Ovary (tissue), 9 donors: ENCODE data around the gene THADA. TPM values are rescaled to one million over a fixed set of nuclear protein-coding genes. Genes with fewer than 3 reads are reported as not detected.

ENCODE experiments used
- DNase-seq, 5 donors: peaks; one replicate each; pipeline ENCODE4 v3.0.0-alpha.2; 2019 to 2020
- H3K27ac ChIP-seq, 2 donors: fragments of 200-600 bp; one replicate each; pipeline versions ENCODE4 v1.5.1 to v1.8.0; 2019 to 2022
- H3K27me3 ChIP-seq: fragments of 200-600 bp; one replicate; pipeline ENCODE4 v1.8.0; 2022
- H3K36me3 ChIP-seq: fragments of 200-600 bp; sonication (generic); one replicate; pipeline ENCODE4 v1.5.1; 2019
- H3K4me1 ChIP-seq: one replicate; pipeline ENCODE4 v1.8.1; 2013; ENCODE audit warnings: mild to moderate bottlenecking, moderate library complexity; ENCODE audit not compliant: insufficient read depth
- H3K4me3 ChIP-seq: fragments of 200-600 bp; sonication (generic); one replicate; pipeline ENCODE4 v1.5.1; 2017
- H3K9me3 ChIP-seq, 2 donors: fragments of 200-600 bp in 1 of 2; sonication (generic) in 1 of 2; one replicate each; pipeline versions ENCODE4 v1.5.1 to v1.8.1; 2013 to 2019; ENCODE audit warnings: mild to moderate bottlenecking in 1 of 2, moderate library complexity in 1 of 2
- EP300 ChIP-seq: sonication (generic); formaldehyde crosslinking; IDR thresholded peaks from one replicate; pipeline ENCODE4 v1.6.1; 2017; ENCODE audit warnings: antibody characterized with exemption
- POLR2A ChIP-seq: fragments of 450-650 bp; IDR thresholded peaks from one replicate; pipeline ENCODE4 v1.6.1; 2017; ENCODE audit warnings: antibody characterized with exemption, mild to moderate bottlenecking, moderate library complexity
- WGBS, 3 donors: extraction: QIAGEN DNeasy Blood & Tissue Kit in 1 of 3; methylation state at CpG; one replicate each; pipeline versions ENCODE4 v1.1.5 to v1.1.7; 2013 to 2017; 5-methylcytosine and 5-hydroxymethylcytosine counted together
- intact Hi-C, 4 donors: fragments of 100-400 bp; cut with DNase I; formaldehyde crosslinking; loops; one replicate each; pipeline versions ENCODE4 v1.11.0 to v1.15.1; 2022 to 2023
- polyA plus RNA-seq, 2 donors: library from polyadenylated mRNA; stranded (reverse); fragments of 200-250 nt in 1 of 2; fragments of 350-450 nt in 1 of 2; fragmentation: Illumina TruSeq in 1 of 2; extraction: RNeasy Lipid Tissue Mini Kit (QIAGEN cat#74804) in 1 of 2; gene quantifications; one replicate each; pipeline ENCODE4 v1.2.3, GENCODE V29; 2013 to 2014
- total RNA-seq, 7 donors: library from RNA; depleted of rRNA in 2 of 7; stranded (reverse); fragments of >200 nt in 2 of 7; fragmentation: NEBNext Ultra II Directional in 3 of 7; extraction: Animal tissue kit (Norgen Biotek cat#: 25700) in 3 of 7; gene quantifications; one replicate each; pipeline versions ENCODE4 v1.1.0 to v1.2.4, GENCODE V29; 2016 to 2023
- TF ChIP-seq, protein P1 (sequence below), 3 donors: fragments of 450-650 bp in 2 of 3; fragments of 200-600 bp in 1 of 3; IDR thresholded peaks; one replicate each; pipeline versions ENCODE4 v1.5.1 to v1.8.0; 2016 to 2022; ENCODE audit warnings: antibody characterized with exemption in 3 of 3, mild to moderate bottlenecking in 1 of 3
- donor health status: DM: no; HTN: no; CAD: no; lungs with moderate emphysema.
- donor health status: DM: no; HTN: no; CAD: no.
- donor health status: Bipolar disorder and iron deficiency.
- donor health status: DM: yes; HTN: yes; CAD: no.
- donor health status: DM: no; HTN: no; CAD: no.
- donor health status: DM: yes; HTN: yes; CAD: no.

THADA gene
- total and polyA plus RNA-seq, 9 donors = 14.0 to 46.8 (median 28.6) TPM

DNA sequence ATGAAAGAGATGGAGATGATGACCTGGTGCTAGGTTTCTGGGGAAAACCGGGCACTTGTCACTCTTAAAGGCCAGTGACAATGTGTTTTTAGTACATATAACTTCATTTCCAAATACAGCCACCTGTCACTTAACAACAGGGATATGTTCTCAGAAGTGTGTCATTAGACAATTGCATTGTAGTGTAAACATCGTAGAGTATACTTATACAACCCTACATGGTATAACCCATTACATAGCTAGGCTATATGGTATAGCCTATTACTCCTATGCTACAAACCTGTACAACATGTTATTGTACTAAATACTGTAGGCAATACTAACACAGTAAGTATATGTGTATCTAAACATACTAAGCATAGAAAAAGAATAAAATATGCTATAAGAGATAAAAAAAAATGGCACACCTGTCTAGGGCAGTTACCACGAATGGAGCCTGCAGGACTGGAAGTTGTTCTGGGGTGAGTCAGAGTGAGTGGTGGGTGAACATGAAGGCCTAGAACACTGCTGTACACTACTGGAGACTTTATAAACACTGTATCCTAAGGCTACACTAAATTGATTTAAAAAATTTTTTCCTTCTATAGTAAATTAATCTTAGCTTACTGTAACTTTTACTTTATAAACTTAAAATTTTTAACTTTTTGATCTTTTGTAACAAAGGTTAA, 123.2 kb downstream of the THADA start:
- H3K27me3 ChIP-seq = no peaks in the 10 kb centered on the region
- no peaks in the 10 kb centered on the region for H3K9me3 ChIP-seq
- no peak for DNase-seq
- H3K27ac ChIP-seq = no peak overlapping the region
- H3K36me3 ChIP-seq = no peaks in the 10 kb centered on the region
- TF ChIP-seq, protein P1, sequence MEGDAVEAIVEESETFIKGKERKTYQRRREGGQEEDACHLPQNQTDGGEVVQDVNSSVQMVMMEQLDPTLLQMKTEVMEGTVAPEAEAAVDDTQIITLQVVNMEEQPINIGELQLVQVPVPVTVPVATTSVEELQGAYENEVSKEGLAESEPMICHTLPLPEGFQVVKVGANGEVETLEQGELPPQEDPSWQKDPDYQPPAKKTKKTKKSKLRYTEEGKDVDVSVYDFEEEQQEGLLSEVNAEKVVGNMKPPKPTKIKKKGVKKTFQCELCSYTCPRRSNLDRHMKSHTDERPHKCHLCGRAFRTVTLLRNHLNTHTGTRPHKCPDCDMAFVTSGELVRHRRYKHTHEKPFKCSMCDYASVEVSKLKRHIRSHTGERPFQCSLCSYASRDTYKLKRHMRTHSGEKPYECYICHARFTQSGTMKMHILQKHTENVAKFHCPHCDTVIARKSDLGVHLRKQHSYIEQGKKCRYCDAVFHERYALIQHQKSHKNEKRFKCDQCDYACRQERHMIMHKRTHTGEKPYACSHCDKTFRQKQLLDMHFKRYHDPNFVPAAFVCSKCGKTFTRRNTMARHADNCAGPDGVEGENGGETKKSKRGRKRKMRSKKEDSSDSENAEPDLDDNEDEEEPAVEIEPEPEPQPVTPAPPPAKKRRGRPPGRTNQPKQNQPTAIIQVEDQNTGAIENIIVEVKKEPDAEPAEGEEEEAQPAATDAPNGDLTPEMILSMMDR (IDR thresholded peaks at IDR 0.05) = no peak
- TF ChIP-seq EP300 (no peak), POLR2A (no peak)
- peaks cover 12% of the 10 kb centered on the region for H3K4me1 ChIP-seq
- WGBS, 3 donors = 85 to 89% (median 89%) methylated on average over 3 of the region's 3 CpGs
- H3K4me3 ChIP-seq = no peak overlapping the region
- intact Hi-C loops = no loop called here

DNA sequence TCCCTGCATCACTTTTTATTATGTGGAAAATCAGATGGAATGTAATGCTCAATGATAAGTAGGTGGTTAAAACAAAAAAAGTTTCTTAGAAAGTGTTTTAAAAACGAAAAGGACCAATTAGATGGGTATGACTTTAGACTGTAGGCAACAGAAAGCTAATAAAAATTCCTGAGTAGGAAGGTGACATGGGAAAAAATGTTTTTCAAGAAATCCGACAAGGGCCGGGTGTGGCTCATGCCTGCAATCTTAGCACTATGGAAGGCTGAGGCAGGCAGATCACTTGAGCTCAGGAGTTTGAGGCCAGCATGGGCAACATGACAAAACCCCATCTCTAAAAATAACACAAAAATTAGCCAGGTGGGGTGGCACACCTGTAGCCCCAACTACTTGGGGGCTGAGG, 126.1 kb downstream of the THADA start:
- intact Hi-C loops = loop anchor here in 1 of 4 donors (10.0 kb wide), 1 partner anchor 145 kb away; no protein-coding TSS in a partner anchor

DNA sequence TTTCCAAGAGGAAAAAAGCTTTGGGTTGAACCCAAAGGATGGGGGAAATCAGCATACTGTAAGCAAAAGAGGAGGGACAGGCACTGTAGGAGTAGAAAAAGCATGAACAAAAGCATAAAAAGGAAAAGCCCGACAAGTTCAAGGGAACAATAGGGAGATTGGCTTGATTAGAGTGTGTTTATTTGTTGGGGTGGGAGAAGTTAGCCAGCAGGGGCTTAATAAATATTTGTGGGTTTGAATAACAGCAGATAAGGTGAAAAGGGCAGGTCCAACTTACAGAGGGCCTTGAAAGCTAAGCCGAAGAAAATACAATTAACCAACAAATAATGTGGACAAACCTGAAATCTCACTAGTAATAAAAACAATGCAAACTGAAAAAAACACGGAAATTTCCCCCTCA, 126.7 kb downstream of the THADA start:
- Histone ChIP-seq H3K9me3 (no peaks in the 10 kb centered on the region), H3K27me3 (no peaks in the 10 kb centered on the region), H3K4me3 (no peak overlapping the region), H3K36me3 (no peaks in the 10 kb centered on the region), H3K4me1 (peaks cover 12% of the 10 kb centered on the region), H3K27ac (peak overlapping the region in 1 of 2 donors; percentile 3)
- 36 to 54% (median 46%) methylated on average over 3 of the region's 3 CpGs for WGBS, 3 donors
- TF ChIP-seq, protein P1 (IDR thresholded peaks at IDR 0.05) = no peak
- TF ChIP-seq EP300 = no peak
- intact Hi-C loops = loop anchor here in 1 of 4 donors (10.0 kb wide), 1 partner anchor 144 kb away; no protein-coding TSS in a partner anchor
- DNase-seq = no peak

More for the DNA sequence above, 126.1 kb downstream of the THADA start:
- Histone ChIP-seq H3K4me1 (peaks cover 13% of the 10 kb centered on the region), H3K27ac (no peak overlapping the region), H3K27me3 (no peaks in the 10 kb centered on the region), H3K4me3 (no peak overlapping the region), H3K36me3 (no peaks in the 10 kb centered on the region), H3K9me3 (no peaks in the 10 kb centered on the region)
- no peak for DNase-seq
- WGBS, 3 donors = 92 to 93% (median 92%) methylated on average over 3 of the region's 3 CpGs
- TF ChIP-seq EP300 (no peak), POLR2A (no peak)
- TF ChIP-seq, protein P1 (IDR thresholded peaks at IDR 0.05) = no peak

DNA sequence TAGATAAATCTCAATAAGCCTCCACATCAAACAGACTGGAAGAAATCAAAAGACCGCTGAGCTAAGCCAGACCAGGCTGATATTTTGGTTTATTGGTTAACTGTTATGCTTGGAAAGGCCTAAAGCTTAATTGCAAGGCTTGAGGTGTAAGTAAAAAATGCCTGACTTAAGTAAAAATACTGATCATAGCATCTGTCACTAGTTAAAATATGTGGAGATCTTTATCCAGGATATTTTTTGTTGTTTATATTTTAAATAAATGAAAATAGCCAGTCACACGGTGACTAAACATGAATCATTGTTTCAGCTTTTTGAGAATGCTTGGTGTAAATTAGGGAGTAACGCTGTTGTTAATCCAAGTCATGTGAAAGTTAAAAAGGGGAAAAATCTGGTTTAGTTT, 127.9 kb downstream of the THADA start:
- no peak for DNase-seq
- Histone ChIP-seq H3K27ac (peak overlapping the region in 1 of 2 donors; percentile 36), H3K36me3 (no peaks in the 10 kb centered on the region), H3K4me1 (peaks cover 16% of the 10 kb centered on the region), H3K27me3 (no peaks in the 10 kb centered on the region), H3K9me3 (no peaks in the 10 kb centered on the region), H3K4me3 (no peak overlapping the region)
- intact Hi-C loops = loop anchor here in 1 of 4 donors (10.0 kb wide), 1 partner anchor 143 kb away; no protein-coding TSS in a partner anchor
- WGBS, 3 donors = 21 to 28% (median 25%) methylated on average over 3 of the region's 3 CpGs
- TF ChIP-seq, protein P1 (IDR thresholded peaks at IDR 0.05) = no peak
- TF ChIP-seq EP300 = no peak
- TF ChIP-seq POLR2A = no peak
